Measurements from ENCODE around the gene RFX3. TPM values are rescaled to one million over a fixed set of nuclear protein-coding genes. Genes with fewer than 3 reads are reported as not detected.

Gene RFX3
- total RNA-seq, 2 donors from 2014 or later, result 7.6 to 8.5 TPM

GRCh38 chr9:3516667-3517330, 9.0 kb downstream of the RFX3 start:
- DNase-seq (ENCODE audit: low spot score), result peak; percentile 36
- intact Hi-C loops (cut with DNase I), result no loop called here

GRCh38 chr9:3515405-3515804, 10.4 kb downstream of the RFX3 start:
- DNase-seq (ENCODE audit: low spot score), result no peak
- intact Hi-C loops (cut with DNase I), result no loop called here

- no peak for DNase-seq (ENCODE audit: low spot score)
- intact Hi-C loops (cut with DNase I), result no loop called here
Observed at GRCh38 chr9:3514786-3515185, 11.0 kb downstream of the RFX3 start.

- no peak for DNase-seq (ENCODE audit: low spot score)
- intact Hi-C loops (cut with DNase I), result no loop called here
Observed at GRCh38 chr9:3513265-3513818, 12.5 kb downstream of the RFX3 start.

- intact Hi-C loops (cut with DNase I), result no loop called here
Observed at GRCh38 chr9:3511551-3511950, 14.2 kb downstream of the RFX3 start.

GRCh38 chr9:3510796-3511195, 15.0 kb downstream of the RFX3 start:
- intact Hi-C loops (cut with DNase I), result no loop called here
- no peak for DNase-seq (ENCODE audit: low spot score)

More at GRCh38 chr9:3511551-3511950, 14.2 kb downstream of the RFX3 start:
- no peak for DNase-seq (ENCODE audit: low spot score)

- no peak for DNase-seq (ENCODE audit: low spot score)
- intact Hi-C loops (cut with DNase I), result no loop called here
Observed at GRCh38 chr9:3509926-3510325, 15.9 kb downstream of the RFX3 start.

GRCh38 chr9:3508521-3509291, 17.1 kb downstream of the RFX3 start:
- intact Hi-C loops (cut with DNase I), result no loop called here

GRCh38 chr9:3508078-3508431, 17.7 kb downstream of the RFX3 start:
- intact Hi-C loops (cut with DNase I), result no loop called here
- DNase-seq (ENCODE audit: low spot score), result no peak

More at GRCh38 chr9:3508521-3509291, 17.1 kb downstream of the RFX3 start:
- DNase-seq (ENCODE audit: low spot score), result no peak

- intact Hi-C loops (cut with DNase I), result no loop called here
Observed at GRCh38 chr9:3507395-3508077, 18.3 kb downstream of the RFX3 start.

GRCh38 chr9:3506164-3506563, 19.6 kb downstream of the RFX3 start:
- DNase-seq (ENCODE audit: low spot score), result no peak
- intact Hi-C loops (cut with DNase I), result no loop called here

More at GRCh38 chr9:3507395-3508077, 18.3 kb downstream of the RFX3 start:
- DNase-seq (ENCODE audit: low spot score), result no peak

GRCh38 chr9:3502560-3503398, 23.0 kb downstream of the RFX3 start:
- no peak for DNase-seq (ENCODE audit: low spot score)
- intact Hi-C loops (cut with DNase I), result no loop called here

- intact Hi-C loops (cut with DNase I), result no loop called here
- no peak for DNase-seq (ENCODE audit: low spot score)
Observed at GRCh38 chr9:3500044-3500443, 25.8 kb downstream of the RFX3 start.

GRCh38 chr9:3498691-3499090, 27.1 kb downstream of the RFX3 start:
- DNase-seq (ENCODE audit: low spot score), result no peak
- intact Hi-C loops (cut with DNase I), result no loop called here

GRCh38 chr9:3497857-3498256, 27.9 kb downstream of the RFX3 start:
- intact Hi-C loops (cut with DNase I), result no loop called here
- no peak for DNase-seq (ENCODE audit: low spot score)

GRCh38 chr9:3497401-3497800, 28.4 kb downstream of the RFX3 start:
- intact Hi-C loops (cut with DNase I), result no loop called here
- no peak for DNase-seq (ENCODE audit: low spot score)

- DNase-seq (ENCODE audit: low spot score), result no peak
- intact Hi-C loops (cut with DNase I), result no loop called here
Observed at GRCh38 chr9:3495855-3496254, 29.9 kb downstream of the RFX3 start.

- peak; percentile 50 for DNase-seq (ENCODE audit: low spot score)
- intact Hi-C loops (cut with DNase I), result no loop called here
Observed at GRCh38 chr9:3492214-3492613, 33.6 kb downstream of the RFX3 start.

GRCh38 chr9:3491450-3491849, 34.4 kb downstream of the RFX3 start:
- intact Hi-C loops (cut with DNase I), result no loop called here
- DNase-seq (ENCODE audit: low spot score), result no peak
